WI38 (cell line): ENCODE measurements around the gene TMEM214.

Source experiments
- H3K4me3 ChIP-seq: 2 replicates; pipeline ENCODE4 v1.5.1; 2011; ENCODE audit warnings: low read depth, mild to moderate bottlenecking, control low read depth, low read length
- TF ChIP-seq, protein P1 (sequence below): IDR thresholded peaks from 2 replicates; pipeline ENCODE4 v1.5.1; 2012; ENCODE audit warnings: low read depth, mild to moderate bottlenecking, control low read depth, low read length

TMEM214 gene

DNA sequence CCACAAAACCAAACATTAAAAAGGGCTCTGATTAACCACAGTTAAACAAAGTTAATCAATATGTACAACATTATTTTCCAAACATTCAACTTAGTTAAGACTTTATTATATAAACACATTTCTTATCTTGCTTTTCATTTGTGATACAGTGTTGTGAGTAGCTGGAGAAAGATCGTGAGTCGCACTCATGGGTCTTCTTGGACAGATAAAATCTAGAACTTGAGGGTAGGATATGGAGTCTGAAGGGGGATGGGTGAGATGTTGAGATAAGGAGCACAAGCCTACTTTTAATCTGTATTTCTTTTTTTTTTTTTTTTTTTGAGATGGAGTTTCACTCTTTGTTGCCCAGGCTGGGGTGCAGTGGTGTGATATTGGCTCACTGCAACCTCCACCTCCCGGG is 22.6 kb upstream of the TMEM214 start:
- no peak overlapping the region for H3K4me3 ChIP-seq
- TF ChIP-seq, protein P1, sequence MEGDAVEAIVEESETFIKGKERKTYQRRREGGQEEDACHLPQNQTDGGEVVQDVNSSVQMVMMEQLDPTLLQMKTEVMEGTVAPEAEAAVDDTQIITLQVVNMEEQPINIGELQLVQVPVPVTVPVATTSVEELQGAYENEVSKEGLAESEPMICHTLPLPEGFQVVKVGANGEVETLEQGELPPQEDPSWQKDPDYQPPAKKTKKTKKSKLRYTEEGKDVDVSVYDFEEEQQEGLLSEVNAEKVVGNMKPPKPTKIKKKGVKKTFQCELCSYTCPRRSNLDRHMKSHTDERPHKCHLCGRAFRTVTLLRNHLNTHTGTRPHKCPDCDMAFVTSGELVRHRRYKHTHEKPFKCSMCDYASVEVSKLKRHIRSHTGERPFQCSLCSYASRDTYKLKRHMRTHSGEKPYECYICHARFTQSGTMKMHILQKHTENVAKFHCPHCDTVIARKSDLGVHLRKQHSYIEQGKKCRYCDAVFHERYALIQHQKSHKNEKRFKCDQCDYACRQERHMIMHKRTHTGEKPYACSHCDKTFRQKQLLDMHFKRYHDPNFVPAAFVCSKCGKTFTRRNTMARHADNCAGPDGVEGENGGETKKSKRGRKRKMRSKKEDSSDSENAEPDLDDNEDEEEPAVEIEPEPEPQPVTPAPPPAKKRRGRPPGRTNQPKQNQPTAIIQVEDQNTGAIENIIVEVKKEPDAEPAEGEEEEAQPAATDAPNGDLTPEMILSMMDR, result no peak

DNA sequence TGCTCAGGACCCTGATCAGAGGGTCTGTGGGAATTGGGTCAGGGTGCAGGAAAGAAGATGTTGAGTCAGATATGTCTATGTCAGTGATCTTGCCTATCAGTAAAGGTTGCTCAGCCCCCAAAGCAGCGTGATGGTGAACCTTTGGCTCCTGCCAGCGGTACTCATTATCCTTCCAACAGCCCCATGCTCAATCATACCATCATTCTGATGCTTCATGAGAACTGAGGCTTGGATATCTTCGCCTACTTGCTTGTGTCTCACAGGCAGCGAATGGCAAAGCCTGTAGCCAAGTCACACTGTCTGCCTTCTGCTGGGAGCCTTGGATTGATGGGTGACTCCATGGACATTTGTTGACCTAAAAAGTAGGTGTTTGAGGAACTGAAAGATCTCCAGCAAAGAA is 19.0 kb upstream of the TMEM214 start:
- H3K4me3 ChIP-seq, result no peak overlapping the region
- TF ChIP-seq, protein P1, result no peak

DNA sequence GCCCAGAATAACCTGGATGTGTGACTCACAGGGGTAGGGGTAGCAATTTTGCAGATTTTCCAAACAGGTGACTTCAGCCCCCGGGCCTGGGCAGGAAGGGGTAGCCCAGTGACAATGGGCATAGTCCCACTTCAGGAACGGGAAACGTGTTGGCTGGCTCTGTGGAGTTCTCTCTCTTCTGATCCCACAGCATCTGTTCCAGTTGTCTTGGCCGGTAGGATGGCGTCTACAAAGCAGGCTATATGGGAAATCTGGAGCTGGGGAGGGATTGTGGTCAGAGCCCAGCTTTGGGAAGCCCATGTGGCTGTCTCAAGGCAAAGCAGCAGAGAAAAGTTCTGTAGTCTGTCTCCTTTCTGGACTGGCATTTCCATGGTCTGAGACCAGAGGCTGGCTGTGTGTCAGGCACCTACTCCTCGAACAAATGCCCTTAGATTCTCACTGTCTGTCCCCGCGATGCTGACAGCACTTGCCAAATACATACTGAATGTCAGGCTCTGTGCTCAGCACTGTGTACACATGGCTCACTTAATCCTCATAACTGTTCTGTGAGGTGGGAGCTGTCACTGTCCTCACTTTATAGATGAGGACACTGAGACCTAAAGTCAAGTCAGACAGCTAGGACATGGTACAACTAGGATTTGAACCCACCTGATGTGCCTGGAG is 17.9 kb upstream of the TMEM214 start:
- H3K4me3 ChIP-seq, result no peak overlapping the region
- TF ChIP-seq, protein P1, result no peak

DNA sequence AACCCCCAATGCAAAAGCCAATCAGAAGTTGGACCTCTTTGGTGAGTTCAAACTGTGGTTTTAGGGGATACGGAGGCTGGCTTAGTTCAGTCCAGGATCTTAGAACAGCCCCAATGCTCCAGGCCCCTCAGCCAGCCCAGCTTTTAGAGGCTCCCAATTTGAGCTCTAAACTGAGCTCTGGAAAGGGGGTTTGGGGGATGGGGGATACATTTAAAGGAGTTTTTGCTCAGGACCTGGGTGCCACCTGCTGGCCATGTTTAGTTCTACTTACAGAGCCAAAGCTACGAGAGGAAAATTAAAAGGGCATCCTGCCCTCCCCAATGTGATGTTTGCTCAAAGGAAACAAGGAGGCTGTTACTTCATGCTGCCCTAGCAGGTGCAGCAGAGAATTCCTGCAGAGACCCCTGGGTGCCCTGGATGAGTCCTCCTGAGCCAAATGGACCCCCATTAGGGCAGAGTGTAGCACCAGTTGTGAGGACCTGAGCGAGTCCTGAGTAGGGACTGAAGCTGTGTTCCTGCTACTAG is 15.9 kb upstream of the TMEM214 start:
- TF ChIP-seq, protein P1, result peak; percentile 53; the same call in 1 of the 2 replicates
- H3K4me3 ChIP-seq, result no peak overlapping the region

DNA sequence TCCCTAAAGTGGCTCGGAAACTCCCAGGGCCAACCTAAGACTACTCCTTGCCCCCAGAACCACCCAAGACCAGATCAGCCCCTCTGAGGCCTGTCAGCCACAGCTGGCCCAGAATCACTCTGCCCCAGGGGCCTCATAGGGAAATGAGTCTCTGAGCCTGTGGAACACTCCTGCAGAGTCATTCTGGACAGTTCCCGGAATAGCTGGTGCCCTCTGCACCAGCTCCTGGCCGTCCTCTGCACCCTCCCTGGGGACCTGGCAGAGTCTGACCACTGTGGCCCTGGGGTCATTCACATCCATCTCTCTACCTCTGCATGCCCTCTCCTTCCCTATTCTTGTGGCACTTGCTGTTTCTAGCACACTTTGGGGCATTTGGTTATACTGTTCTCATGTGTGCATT is 14.6 kb upstream of the TMEM214 start:
- no peak overlapping the region for H3K4me3 ChIP-seq
- TF ChIP-seq, protein P1, result no peak

DNA sequence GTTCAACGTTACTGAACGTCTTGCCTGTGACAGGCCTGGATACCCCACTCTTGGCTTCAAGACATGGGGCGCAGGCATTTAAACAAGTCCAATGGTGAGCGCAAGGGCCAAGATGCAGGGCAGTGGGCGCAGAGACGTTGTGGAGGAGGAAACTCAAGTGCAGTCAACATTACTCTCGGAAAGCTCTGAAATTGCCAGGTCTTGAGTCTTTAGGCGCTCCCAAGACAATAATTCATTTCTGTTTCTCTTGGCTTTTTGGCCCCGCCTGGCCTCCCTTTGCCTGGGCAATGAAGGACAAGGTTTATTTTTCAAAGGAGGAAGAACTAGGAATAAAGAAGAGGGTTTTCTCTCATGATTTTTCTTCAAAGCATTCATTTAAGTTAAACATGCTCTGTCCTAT is 13.3 kb upstream of the TMEM214 start:
- TF ChIP-seq, protein P1, result no peak
- no peak overlapping the region for H3K4me3 ChIP-seq

DNA sequence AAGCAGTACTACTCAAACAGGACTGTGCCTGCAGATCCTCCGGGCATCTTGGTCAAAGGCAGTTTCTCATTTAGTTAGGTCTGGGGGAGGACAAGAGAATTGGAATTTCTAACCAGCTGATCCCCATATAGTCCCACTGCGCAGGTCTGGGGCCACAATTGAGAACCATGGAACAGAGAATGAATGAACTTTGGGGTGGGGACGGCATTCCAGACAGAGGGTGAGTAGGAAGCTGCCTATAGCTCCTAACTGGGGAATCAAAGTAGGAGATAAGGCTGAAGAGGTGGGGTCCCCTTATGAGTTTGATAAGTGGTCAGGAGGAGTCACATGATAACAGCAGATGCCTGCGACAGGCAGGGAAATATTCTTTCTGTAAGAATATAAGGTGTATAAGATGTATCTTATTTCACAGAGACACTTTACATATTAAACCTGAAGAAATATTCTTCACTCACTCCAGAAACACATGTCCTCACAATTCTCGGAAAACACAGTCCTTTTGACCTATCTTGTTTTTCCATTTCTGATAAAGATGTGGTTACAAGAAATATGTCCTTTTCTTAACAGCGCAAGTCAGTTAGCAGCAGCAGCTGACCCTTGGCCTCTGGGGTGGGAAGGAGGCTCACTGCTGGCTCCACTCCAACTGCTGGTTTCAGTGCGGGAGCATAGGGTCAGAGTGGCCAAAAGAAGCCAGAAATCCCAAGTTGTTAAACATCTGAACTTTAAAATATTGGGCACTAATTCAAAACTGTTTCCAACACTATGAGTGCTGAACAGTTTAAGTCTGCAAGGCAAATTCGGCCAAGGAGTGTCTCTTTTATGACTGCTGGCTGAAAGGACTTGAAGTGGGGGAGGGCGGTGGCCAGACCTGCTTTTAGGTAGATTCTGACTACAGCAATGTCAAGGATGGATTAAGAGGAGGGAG is 12.6 kb upstream of the TMEM214 start:
- TF ChIP-seq, protein P1, result no peak
- no peak overlapping the region for H3K4me3 ChIP-seq
